Muscle layer of duodenum (tissue), 2 donors: Measurements from ENCODE around the gene TEKTIP1.

ENCODE experiments used
- H3K27ac ChIP-seq: one replicate; pipeline ENCODE4 v1.7.0; 2013; ENCODE audit warnings: mild to moderate bottlenecking, low read length
- H3K27me3 ChIP-seq: one replicate; pipeline ENCODE4 v1.7.0; 2013; ENCODE audit warnings: low read depth, mild to moderate bottlenecking, control low read depth, low read length
- H3K36me3 ChIP-seq, 2 donors: one replicate each; pipeline ENCODE4 v1.7.0; 2013; ENCODE audit warnings: low read length in 2 of 2, control low read depth in 1 of 2, mild to moderate bottlenecking in 1 of 2; ENCODE audit not compliant: insufficient read depth in 2 of 2, control insufficient read depth in 1 of 2
- H3K4me1 ChIP-seq, 2 donors: one replicate each; pipeline ENCODE4 v1.7.0; 2013; ENCODE audit warnings: low read length in 2 of 2, mild to moderate bottlenecking in 2 of 2, control low read depth in 1 of 2, moderate library complexity in 1 of 2; ENCODE audit not compliant: insufficient read depth in 2 of 2, control insufficient read depth in 1 of 2
- H3K4me3 ChIP-seq, 2 donors: one replicate each; pipeline ENCODE4 v1.7.0; 2013; ENCODE audit warnings: low read length in 2 of 2, low read depth in 1 of 2, mild to moderate bottlenecking in 1 of 2
- H3K9me3 ChIP-seq, 2 donors: one replicate each; pipeline ENCODE4 v1.7.0; 2013; ENCODE audit warnings: low read length in 2 of 2, control low read depth in 1 of 2, mild to moderate bottlenecking in 1 of 2; ENCODE audit not compliant: control insufficient read depth in 1 of 2
- donor health status: healthy.

The TEKTIP1 gene

DNA sequence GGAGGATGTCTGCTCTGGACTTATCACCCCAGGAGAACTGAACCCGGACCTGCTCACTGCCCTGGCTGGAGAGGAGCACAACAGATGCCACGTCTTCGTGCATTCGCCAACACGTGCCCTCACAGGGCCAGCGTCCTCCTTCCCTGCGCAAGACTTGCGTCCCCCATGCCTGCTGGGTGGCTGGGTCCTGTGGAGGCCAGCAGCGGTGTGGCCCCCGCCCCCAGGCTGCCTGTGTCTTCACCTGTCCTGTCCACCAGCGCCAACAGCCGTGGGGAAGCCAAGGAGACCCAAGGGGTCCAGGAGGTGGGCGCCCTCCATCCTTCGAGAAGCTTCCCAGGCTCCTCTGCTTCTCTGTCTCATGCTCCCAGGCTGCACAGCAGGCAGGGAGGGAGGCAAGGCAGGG, 3.4 kb upstream of the TEKTIP1 start:
- Histone ChIP-seq H3K27me3 (no peaks in the 10 kb centered on the region), H3K9me3 (no peaks in the 10 kb centered on the region), H3K36me3 (peaks cover 13 to 51% of the 10 kb centered on the region in 2 donors), H3K4me1 (no peaks in the 10 kb centered on the region), H3K27ac (no peak overlapping the region), H3K4me3 (no peak overlapping the region)

DNA sequence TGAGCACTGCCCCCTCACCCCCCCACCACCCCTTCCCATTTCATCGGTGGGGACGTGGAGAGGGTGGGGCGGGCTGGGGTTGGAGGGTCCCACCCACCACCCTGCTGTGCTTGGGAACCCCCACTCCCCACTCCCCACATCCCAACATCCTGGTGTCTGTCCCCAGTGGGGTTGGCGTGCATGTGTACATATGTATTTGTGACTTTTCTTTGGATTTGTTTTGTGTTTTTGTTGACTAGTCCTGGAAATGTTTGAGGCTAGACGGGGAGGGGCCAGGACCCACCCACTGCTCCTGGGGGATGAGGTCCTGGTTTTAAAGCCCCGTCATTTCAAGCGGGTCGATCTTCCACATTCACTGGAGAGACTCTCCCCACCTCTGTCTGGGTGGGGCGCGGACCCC, 3.0 kb upstream of the TEKTIP1 start:
- H3K9me3 ChIP-seq: no peaks in the 10 kb centered on the region
- H3K27ac ChIP-seq: no peak overlapping the region
- no peaks in the 10 kb centered on the region for H3K4me1 ChIP-seq
- no peak overlapping the region for H3K4me3 ChIP-seq
- no peaks in the 10 kb centered on the region for H3K27me3 ChIP-seq
- H3K36me3 ChIP-seq: peaks cover 10 to 47% of the 10 kb centered on the region in 2 donors

DNA sequence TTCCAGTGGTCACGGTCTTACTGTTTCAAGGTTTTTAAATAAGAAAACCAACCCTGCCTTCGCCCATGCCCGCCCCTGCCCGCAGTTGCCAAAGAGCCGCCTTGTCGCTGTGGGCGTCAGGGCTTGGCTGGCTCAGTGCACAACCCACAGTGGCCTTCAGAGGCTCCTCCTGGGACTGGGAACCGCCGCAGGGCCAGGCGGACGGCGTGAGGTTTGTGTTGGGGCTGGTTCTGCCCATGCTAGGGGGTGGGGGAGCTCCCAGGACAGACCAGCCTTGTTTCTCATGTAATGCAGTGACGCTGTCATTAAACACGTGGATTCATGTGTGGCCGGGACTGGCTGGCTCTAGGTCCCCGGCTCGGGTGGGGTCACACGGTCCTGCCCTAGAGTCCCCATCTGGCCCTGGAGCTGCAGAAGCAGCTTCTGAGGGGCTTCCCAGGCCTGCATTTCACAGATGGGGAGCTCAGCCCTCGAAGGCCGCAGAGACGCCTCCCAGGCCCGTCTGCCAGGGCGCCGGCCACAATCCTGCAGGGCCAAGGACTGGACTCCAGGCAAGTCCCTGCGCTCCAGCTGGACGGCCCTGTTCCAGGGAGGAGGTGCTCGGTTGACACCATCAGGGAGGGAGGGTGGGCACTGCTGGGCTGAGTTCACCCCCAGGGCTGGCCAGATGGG, 2.4 kb upstream of the TEKTIP1 start:
- Histone ChIP-seq H3K27me3 (no peaks in the 10 kb centered on the region), H3K4me1 (no peaks in the 10 kb centered on the region), H3K4me3 (no peak overlapping the region), H3K27ac (no peak overlapping the region), H3K36me3 (peaks cover 4 to 41% of the 10 kb centered on the region in 2 donors), H3K9me3 (no peaks in the 10 kb centered on the region)

DNA sequence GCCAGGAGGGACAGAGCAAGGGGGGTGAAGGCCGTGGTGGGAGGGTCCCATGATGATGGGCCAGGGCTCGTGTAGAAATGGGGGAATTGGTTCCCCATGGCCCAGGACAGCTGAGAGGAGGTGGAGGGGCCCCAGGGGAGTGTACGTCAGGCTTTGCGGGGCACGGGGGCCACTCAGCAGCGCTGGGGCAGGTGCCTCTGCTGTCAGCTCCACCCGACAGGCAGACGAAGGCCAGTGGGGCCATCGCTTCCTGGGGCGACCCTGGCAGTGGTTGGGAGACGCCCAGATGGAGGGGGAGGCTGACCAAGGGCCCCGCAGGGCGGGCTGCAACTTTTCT, 1.9 kb upstream of the TEKTIP1 start:
- H3K27ac ChIP-seq: no peak overlapping the region
- H3K36me3 ChIP-seq: peaks cover 4 to 36% of the 10 kb centered on the region in 2 donors
- H3K4me1 ChIP-seq: no peaks in the 10 kb centered on the region
- no peaks in the 10 kb centered on the region for H3K9me3 ChIP-seq
- H3K4me3 ChIP-seq: no peak overlapping the region
- no peaks in the 10 kb centered on the region for H3K27me3 ChIP-seq

DNA sequence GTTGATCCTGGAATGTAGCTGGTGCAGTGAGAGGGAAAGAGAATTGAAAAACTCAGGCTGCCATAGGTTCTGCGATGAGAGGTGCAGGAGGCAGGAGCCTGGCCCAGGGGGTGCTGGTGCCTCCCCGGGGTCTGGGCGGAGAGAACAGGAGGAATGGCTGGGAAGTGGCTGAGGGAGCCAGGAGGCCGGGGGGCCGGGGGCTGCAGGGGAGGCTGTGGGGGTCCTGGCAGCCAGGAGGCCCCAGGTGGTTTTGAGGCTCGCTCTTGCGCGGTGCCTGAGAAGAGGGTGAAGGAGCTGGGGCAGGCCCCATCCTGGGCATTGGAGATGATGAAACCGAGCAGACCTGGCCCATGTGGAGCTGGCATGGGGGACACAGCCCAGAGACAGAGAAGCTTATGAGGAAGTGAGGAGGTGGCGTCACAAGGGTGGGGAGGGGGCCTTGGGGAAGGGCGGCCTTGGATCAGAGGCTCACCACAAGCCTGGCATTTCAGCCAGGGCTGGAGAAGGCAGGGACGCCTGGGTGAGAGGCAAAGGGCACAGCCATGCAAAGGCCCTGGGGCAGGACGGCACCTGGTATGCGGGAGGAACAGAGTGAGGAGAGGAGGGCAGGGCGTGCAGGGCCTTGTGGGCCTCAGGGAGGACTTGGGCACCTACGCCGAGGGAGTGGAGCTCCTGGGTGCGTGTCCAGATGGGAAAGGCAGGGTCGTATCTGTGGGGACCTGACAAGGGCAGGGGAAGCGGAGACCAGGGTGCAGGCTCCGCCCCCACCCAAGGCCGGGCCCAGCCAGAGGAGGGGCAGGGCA, 1.3 kb upstream of the TEKTIP1 start:
- no peaks in the 10 kb centered on the region for H3K4me1 ChIP-seq
- no peak overlapping the region for H3K4me3 ChIP-seq
- no peaks in the 10 kb centered on the region for H3K9me3 ChIP-seq
- no peaks in the 10 kb centered on the region for H3K27me3 ChIP-seq
- H3K27ac ChIP-seq: no peak overlapping the region
- H3K36me3 ChIP-seq: peaks cover 4 to 30% of the 10 kb centered on the region in 2 donors

DNA sequence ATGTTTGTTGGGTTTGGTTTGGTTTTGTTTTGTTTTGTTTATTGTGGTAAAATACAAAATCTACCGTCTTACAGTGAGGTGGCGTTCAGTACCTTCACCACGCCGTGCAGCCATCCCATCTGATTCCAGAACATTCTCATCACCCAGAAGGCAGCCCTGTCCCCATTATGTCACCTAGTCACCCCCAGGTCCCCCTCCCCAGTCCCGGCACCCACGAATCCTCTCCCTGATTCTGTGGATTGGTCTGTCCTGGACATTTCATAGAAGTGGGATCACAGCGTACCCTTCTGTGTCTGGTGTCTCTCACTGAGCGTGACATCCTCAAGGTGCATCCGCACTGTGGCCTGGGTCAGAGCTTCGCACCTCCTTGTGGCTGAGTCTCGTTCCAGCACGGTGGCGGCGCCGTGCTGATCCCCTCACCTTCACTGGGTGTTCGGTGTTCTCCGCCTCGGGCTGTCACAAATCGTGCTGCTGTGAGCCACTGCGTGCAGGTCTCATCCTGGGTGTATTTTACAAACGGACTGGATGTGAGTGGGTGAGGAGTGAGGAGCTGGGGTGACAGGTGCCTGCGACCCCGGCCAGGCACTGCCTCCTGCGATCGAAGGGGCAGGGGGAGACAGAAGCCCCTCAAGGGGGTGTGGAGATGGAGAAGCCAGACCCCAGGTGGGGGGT, 580 bp upstream of the TEKTIP1 start:
- Histone ChIP-seq H3K36me3 (peaks cover 4 to 23% of the 10 kb centered on the region in 2 donors), H3K27me3 (no peaks in the 10 kb centered on the region), H3K9me3 (no peaks in the 10 kb centered on the region), H3K4me1 (no peaks in the 10 kb centered on the region), H3K27ac (no peak overlapping the region), H3K4me3 (no peak overlapping the region)

DNA sequence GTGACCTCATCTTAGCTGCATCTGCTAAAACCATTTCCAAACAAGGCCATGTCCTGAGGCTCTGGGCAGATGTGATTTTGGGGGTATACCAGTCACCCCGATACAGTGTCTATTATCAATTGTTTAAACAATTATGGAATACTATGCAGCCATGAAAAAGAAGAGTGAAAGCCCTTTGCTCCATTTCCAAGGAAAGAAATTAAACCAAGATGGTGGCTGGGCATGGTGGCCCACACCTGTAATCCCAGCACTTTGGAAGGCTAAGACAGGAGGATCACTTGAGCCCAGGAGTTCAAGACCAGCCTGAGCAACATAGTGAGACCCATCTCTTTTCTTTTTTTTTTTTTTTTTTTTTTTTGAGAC, 763 bp downstream of the TEKTIP1 start:
- no peak overlapping the region for H3K27ac ChIP-seq
- no peaks in the 10 kb centered on the region for H3K9me3 ChIP-seq
- H3K36me3 ChIP-seq: peaks cover 0 to 11% of the 10 kb centered on the region in 2 donors
- H3K27me3 ChIP-seq: no peaks in the 10 kb centered on the region
- no peak overlapping the region for H3K4me3 ChIP-seq
- no peaks in the 10 kb centered on the region for H3K4me1 ChIP-seq

DNA sequence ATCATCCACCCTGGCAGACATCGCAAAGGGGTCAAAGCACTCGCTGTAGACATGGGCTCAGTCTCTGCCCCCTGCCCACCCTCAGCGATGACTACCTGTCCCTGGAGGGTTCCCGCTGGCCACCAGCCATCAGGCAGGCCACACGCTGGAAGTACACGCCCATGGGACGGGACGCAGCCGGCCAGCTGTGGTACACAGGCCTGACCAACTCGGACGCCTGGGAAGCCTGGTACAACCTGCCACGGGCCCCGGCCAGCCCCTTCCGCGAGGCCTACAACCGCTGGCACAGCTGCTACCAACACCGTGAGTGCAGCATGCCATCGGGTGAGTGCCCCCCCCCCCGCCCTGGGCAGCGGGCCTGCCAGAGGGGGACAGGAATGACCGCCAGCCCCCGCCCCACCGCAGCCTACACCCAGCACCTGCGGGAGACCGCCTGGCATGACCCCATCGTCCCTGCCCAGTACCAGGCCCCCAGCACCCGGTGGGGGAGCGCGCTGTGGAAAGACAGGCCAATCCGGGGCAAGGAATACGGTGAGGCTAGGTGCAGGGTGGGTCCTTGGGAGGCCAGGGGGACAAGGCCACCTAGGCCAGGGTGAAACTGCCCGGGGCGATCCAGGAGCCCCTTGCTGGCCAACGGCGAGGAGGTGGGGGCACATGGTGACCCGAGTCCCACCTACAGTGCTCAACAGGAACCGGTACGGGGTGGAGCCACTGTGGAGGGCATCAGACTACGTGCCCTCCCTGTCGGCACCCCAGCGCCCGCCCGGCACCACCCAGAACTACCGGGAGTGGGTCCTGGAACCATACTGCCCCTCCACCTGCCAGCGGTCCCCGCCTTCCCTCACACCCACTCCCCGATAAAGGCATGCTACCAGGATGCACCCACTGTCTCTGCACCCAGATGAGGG, 4.4 kb downstream of the TEKTIP1 start:
- no peak overlapping the region for H3K4me3 ChIP-seq
- no peaks in the 10 kb centered on the region for H3K4me1 ChIP-seq
- peaks cover 3 to 17% of the 10 kb centered on the region in 2 donors for H3K36me3 ChIP-seq
- no peaks in the 10 kb centered on the region for H3K9me3 ChIP-seq
- H3K27ac ChIP-seq: no peak overlapping the region
- no peaks in the 10 kb centered on the region for H3K27me3 ChIP-seq

DNA sequence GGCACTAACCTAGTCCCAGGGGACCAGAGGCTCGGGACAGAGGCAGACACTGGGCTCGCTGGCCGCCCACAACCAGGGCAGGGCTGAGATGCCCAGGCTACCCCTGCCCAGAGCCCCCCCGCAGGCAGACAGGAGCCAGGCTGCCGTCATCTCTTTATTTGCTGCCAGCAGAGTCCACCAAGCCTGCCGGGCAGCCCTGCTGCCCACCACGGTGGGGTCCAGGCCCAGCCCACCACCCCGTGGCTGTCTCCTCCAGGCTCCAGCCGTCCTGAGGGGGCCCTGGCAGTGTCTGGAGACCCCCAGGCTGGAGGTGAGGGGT, 5.0 kb downstream of the TEKTIP1 start:
- Histone ChIP-seq H3K9me3 (no peaks in the 10 kb centered on the region), H3K4me1 (no peaks in the 10 kb centered on the region), H3K4me3 (no peak overlapping the region), H3K36me3 (peaks cover 3 to 17% of the 10 kb centered on the region in 2 donors), H3K27ac (no peak overlapping the region), H3K27me3 (no peaks in the 10 kb centered on the region)

DNA sequence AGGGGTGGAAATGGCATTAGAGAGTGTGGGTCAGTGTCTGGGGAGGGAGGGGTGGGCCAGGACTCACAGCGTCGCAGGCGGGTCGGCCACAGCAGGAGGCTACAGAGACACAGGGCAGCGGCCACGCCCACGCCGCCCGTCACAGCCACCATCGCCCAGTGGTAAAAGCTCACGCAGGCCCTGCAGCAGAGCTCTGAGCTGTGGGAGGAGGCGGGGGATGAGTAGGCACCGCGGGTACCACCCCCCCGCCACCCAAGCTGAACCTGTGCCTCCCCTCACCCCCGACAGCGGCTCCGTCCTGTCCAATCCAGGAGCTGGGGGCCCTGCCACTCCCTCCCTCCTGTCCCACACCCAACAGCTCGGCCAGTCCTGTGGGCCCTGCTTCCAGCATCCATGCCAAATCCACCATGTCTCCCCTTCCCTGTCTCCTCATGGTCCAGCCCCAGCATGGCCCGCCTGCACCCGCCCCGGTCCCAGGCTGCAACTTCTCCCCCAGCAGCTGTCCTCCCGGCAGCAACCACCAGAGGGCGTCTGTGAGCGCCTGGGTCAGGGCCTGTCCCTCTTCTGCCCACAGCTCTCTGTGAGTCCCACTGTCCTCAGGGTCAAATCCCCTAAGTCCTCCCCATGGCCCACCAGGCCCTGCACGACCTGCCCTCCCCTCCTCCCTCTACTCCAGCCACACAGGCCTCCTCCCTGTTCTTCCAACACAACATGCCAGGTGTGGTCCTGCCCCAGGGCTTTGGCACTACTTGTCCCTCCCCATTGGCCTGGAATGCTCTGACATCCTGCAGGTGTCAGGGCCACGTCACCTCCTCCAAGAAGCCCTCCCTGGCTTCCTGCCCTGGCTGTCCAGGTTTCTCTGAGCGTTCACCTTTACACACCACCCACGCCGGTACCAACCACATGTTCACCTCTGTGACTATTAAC, 6.0 kb downstream of the TEKTIP1 start:
- H3K36me3 ChIP-seq: peaks cover 3 to 17% of the 10 kb centered on the region in 2 donors
- no peak overlapping the region for H3K27ac ChIP-seq
- H3K9me3 ChIP-seq: no peaks in the 10 kb centered on the region
- H3K4me3 ChIP-seq: no peak overlapping the region
- no peaks in the 10 kb centered on the region for H3K4me1 ChIP-seq
- H3K27me3 ChIP-seq: no peaks in the 10 kb centered on the region
